Measurements from ENCODE around the gene SDK2. TPM values are rescaled to one million over a fixed set of nuclear protein-coding genes. Genes with fewer than 3 reads are reported as not detected.

SDK2 gene
- total and polyA plus RNA-seq, 9 of the 15 experiments (the other 6 are each of a cell fraction or from before 2014, with no cell fraction given) = 0.04 TPM; not detected in 8

DNA sequence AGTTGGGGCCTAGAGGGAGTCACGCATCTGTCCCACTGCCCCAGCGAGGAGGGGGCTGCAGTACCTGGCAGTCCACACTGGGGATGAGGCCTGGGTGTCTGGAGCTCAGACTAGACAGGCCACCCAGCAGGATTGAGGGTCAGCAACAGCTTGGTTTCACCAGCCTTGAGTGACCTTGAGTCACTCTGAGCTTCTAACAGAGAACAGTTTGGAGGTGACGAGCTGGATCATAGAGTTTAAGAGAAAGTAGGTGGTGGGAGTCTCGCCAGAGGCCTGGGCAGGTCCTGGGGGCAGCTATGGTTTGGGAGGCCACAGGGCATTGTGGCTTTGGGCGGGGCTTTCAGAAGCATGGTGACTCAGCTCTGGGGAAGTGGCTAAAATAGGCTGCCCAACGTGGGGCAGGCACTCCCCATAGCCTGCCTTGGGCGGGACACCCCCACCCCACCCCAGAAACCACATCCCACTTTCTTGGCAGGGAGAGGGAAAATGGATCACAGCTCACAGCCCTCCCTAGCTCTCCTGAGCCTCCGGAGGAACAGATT is 352.9 kb downstream of the SDK2 start:
- no peak overlapping the region for H3K4me3 ChIP-seq
- H4K20me1 ChIP-seq (replicated peaks; ENCODE audit: control insufficient read depth, insufficient read depth, low read length) = peaks cover 39% of the 10 kb centered on the region
- H3K4me1 ChIP-seq (replicated peaks in 1 of 2; ENCODE audit: control insufficient read depth in 2 of 2, insufficient read depth in 2 of 2, low read length in 2 of 2) = peaks cover 40 to 45% of the 10 kb centered on the region in 2 experiments
- POLR2A ChIA-PET = interaction anchor here (0.6 to 2.0 kb wide), 7 partner anchors 9 to 59 kb away, joined by 3 to 7 read pairs (median 5); partner anchors contain the start of gene CDC42EP4
- BruUV-seq (replicated peaks) = no TSS peak
- peaks cover 9% of the 10 kb centered on the region; the same call in 2 of the 3 replicates for H3K36me3 ChIP-seq (ENCODE audit: control insufficient read depth, insufficient read depth, low read length)
- peaks cover 17% of the 10 kb centered on the region for H3K9me1 ChIP-seq (ENCODE audit: control insufficient read depth, insufficient read depth, low read length)
- intact Hi-C loops (cut with micrococcal nuclease) = loop anchor here (2.0 kb wide), 1 partner anchor 17 kb away; no protein-coding TSS in a partner anchor
- H3K9ac ChIP-seq (ENCODE audit: insufficient read depth in 1 of 2, low read depth in 2 of 2, low read length in 2 of 2) = peak overlapping the region; percentile 27 to 83
- H3K79me2 ChIP-seq (ENCODE audit: control insufficient read depth, insufficient read depth, low read length) = peaks cover 54% of the 10 kb centered on the region; the same call in 2 of the 3 replicates
- peak; percentile 70 to 82 (median 76) for DNase-seq (ENCODE audit: extremely low read depth in 1 of 4, low spot score in 3 of 4)
- in situ Hi-C loops (cut with MboI) = no loop called here
- WGBS (ENCODE audit: insufficient coverage, low coverage, missing lambda C conversion rate) = 19% methylated on average over 8 of the region's 8 CpGs
- peak overlapping the region; percentile 80 for H3K27ac ChIP-seq (ENCODE audit: extremely low read depth, low read depth, low read length)
- CTCF ChIA-PET (ENCODE audit: low intra/inter-chr PET ratio) = no interaction called here
- no peaks in the 10 kb centered on the region for H3K27me3 ChIP-seq (ENCODE audit: control insufficient read depth in 2 of 2, insufficient read depth in 2 of 2, low read length in 2 of 2)
- H2AFZ ChIP-seq (ENCODE audit: low read depth, low read length) = peak overlapping the region; percentile 61
- H3K4me2 ChIP-seq (ENCODE audit: insufficient read depth, low read length) = peak overlapping the region; percentile 63
- peak; percentile 83 for FAIRE-seq
- peak; percentile 85 for ATAC-seq
- H3K9me3 ChIP-seq (replicated peaks; ENCODE audit: control insufficient read depth, insufficient read depth, low read depth, low read length) = no peaks in the 10 kb centered on the region
- TF ChIP-seq HSF4 (CRISPR knock-in tag; IDR thresholded peaks at IDR 0.05; ENCODE audit: borderline replicate concordance) (no peak), MAZ (CRISPR knock-in tag; conservative IDR thresholded peaks at IDR 0.05 in 1 of 2, IDR thresholded peaks at IDR 0.05 in 1 of 2) (peak; percentile 55 to 57; a peak in 2 of 4 replicates), ZBTB49 (CRISPR knock-in tag; IDR thresholded peaks at IDR 0.05; ENCODE audit: borderline replicate concordance) (no peak), BDP1 (IDR thresholded peaks at IDR 0.05; ENCODE audit: insufficient read depth, insufficient read length) (no peak), LCOR (CRISPR knock-in tag; IDR thresholded peaks at IDR 0.05) (0 out of 2 replicates have a peak, but pooled peaks have one; percentile 36), ESRRA (IDR thresholded peaks at IDR 0.05; ENCODE audit: borderline replicate concordance, low read depth) (peak; percentile 50; the same call in 1 of the 2 replicates), L3MBTL2 (IDR thresholded peaks at IDR 0.05) (no peak), FOSL1 (tag; conservative IDR thresholded peaks at IDR 0.05) (peak; percentile 85), GATAD2B (IDR thresholded peaks at IDR 0.05; ENCODE audit: borderline replicate concordance) (no peak), KAT2B (IDR thresholded peaks at IDR 0.05; ENCODE audit: low read depth, low read length) (no peak), E2F4 (CRISPR knock-in tag; IDR thresholded peaks at IDR 0.05; ENCODE audit: low read depth) (no peak), CHAMP1 (IDR thresholded peaks at IDR 0.05) (no peak), NBN (IDR thresholded peaks at IDR 0.05; ENCODE audit: low read depth) (no peak)

All from K562 (cell line).